C4-2B (cell line): ENCODE measurements around the gene DNAAF2.

Source experiments
- H3K27ac ChIP-seq: fragments of 450-650 bp; 2 replicates; pipeline ENCODE4 v1.5.1; 2017
- ZFX ChIP-seq: fragments of 450-650 bp; IDR thresholded peaks from 2 replicates; pipeline ENCODE4 v1.6.1; 2017
- TF ChIP-seq, protein P1 (sequence below): fragments of 450-650 bp; conservative IDR thresholded peaks from 2 replicates; pipeline ENCODE4 v1.5.1; 2017; ENCODE audit warnings: mild to moderate bottlenecking

DNAAF2 gene

DNA sequence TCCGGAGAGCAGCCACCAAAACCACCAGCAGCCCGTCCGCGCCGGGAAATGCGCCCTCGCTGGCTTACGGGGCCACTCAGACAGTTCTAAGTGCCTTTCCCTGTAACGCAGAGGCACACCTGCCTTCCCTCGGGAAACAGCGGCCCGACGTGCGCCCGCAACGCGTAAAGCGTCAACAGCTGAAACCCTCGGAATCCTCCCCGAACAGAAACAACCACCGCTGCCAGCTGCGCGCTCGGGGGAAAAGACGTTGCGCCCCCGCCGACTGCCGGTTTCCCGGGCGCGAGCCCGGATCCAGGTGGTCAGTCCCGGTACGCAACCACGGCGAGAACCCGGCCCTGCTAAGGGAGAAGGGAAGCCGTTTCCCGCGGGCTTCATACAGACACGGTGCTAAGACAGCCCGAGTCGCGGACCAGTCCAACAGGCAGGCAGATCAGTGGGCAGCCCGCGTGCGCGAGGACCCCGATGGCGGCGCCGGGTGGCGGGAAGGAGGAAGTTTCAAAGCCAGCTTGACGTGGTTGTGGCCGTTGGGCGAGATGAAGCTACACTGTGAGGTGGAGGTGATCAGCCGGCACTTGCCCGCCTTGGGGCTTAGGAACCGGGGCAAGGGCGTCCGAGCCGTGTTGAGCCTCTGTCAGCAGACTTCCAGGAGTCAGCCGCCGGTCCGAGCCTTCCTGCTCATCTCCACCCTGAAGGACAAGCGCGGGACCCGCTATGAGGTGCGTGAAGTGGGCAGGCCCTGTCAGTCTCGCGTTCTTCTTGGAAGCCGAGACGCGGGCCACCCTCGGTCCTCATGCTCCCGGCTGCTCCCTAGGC lies 36.4 kb downstream of the DNAAF2 start, which contains the start of gene LRR1:
LRR1 (plus strand) TSS at position 456 of the 816 bp plus-strand sequence; CDS start at position 537, 81 bp downstream.
- peak within 1 kb of the TSS; percentile 93 for H3K27ac ChIP-seq
- TF ChIP-seq, protein P1, sequence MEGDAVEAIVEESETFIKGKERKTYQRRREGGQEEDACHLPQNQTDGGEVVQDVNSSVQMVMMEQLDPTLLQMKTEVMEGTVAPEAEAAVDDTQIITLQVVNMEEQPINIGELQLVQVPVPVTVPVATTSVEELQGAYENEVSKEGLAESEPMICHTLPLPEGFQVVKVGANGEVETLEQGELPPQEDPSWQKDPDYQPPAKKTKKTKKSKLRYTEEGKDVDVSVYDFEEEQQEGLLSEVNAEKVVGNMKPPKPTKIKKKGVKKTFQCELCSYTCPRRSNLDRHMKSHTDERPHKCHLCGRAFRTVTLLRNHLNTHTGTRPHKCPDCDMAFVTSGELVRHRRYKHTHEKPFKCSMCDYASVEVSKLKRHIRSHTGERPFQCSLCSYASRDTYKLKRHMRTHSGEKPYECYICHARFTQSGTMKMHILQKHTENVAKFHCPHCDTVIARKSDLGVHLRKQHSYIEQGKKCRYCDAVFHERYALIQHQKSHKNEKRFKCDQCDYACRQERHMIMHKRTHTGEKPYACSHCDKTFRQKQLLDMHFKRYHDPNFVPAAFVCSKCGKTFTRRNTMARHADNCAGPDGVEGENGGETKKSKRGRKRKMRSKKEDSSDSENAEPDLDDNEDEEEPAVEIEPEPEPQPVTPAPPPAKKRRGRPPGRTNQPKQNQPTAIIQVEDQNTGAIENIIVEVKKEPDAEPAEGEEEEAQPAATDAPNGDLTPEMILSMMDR: no peak
- peak; percentile 16; the same call in 1 of the 2 replicates for TF ChIP-seq ZFX

GRCh38 chr14:49598189-49598484 lies 36.9 kb downstream of the DNAAF2 start:
- peak overlapping the region; percentile 93 for H3K27ac ChIP-seq
- TF ChIP-seq, protein P1: no peak
- TF ChIP-seq ZFX: peak; percentile 44; the same call in 1 of the 2 replicates

GRCh38 chr14:49594347-49595091 lies 40.5 kb downstream of the DNAAF2 start:
- no peak for TF ChIP-seq ZFX
- TF ChIP-seq, protein P1: no peak
- H3K27ac ChIP-seq: no peak overlapping the region

DNA sequence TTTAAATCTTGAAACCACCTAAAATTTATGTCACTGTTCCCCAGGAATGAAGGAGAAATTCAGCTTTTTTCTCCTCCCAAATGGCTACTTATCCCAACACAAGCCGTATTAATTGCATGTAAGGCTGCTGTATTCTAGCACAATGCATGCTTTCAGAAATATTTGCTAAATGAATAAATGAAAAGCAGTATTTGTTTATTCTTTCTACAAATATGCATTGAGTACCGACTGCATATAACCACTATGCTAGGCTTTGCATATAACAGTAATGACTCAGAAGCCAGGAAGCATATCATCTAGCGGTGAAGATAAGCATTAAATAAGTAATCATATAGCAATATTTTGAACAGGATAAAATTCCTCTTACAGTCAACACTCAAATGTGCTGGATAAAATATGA lies 42.0 kb downstream of the DNAAF2 start:
- no peak for TF ChIP-seq ZFX
- TF ChIP-seq, protein P1: no peak
- H3K27ac ChIP-seq: no peak overlapping the region

DNA sequence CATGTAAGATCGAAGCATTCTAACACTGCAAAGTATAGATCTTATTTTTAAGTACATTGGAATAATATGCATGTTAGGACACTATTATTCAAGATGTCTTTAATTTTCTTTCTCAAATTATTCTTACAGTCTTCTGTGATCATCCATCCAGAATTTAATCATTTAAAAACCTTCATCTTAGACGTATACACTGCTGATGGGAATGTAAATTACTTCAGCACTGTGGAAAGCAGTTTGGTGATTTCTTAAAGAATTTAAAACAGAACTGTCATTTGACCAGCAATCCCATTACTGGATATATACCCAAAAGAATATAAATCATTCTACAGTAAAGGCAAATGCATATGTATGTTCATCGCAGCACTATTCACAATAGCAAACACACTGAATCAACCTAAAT lies 45.7 kb downstream of the DNAAF2 start:
- no peak for TF ChIP-seq ZFX
- TF ChIP-seq, protein P1: no peak
- no peak overlapping the region for H3K27ac ChIP-seq

DNA sequence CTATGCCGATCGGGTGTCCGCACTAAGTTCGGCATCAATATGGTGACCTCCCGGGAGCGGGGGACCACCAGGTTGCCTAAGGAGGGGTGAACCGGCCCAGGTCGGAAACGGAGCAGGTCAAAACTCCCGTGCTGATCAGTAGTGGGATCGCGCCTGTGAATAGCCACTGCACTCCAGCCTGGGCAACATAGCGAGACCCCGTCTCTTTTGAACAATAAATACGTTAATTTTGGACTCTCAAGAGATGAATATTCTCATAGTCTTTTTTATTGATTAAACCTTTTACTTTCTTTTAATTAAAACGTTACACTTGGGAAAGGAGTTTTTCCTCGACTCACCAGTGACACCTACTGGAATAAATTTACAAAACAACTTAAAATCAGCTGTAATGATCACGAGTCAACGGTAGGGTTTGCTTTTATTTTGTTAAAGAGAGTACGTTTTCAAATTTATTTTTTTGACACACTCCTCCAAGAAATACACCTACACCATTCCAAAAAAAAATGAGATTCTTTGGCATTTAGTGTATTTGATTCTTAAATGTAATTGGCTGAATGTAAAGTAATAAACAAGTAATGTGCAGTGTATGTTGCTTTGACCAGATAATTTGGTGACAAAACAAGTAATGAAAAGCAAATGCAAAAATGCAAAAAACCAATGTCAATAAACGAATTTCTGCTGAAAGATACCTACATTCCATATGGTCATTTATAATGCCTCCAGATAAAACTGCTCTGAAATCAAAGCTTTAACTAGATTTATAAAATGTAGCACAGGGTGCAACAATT lies 48.2 kb downstream of the DNAAF2 start:
- no peak for TF ChIP-seq ZFX
- TF ChIP-seq, protein P1: peak; percentile 96
- peak overlapping the region; percentile 97 for H3K27ac ChIP-seq
